A549 (cell line): Measurements from ENCODE around the gene SEMA3C. TPM values are rescaled to one million over a fixed set of nuclear protein-coding genes. Genes with fewer than 3 reads are reported as not detected.

Source experiments
- ATAC-seq, 2 experiments: fragments of 200-7000 bp in 1 of 2; fragments of >200 bp in 1 of 2; cut with Nextera tagmentation in 1 of 2; cut with Tn5 transposase in 1 of 2; 3 replicates each; pipeline versions ENCODE4 v1.8.0 to v1.9.1; 2018 to 2020; ENCODE audit warnings: mild to moderate bottlenecking in 1 of 2, moderate library complexity in 1 of 2
- CTCF ChIA-PET: fragments of 300-600 bp; sonication (Branson Sonifier 250); formaldehyde crosslinking; extraction: SDS; loops from one replicate; lab custom pipeline; 2021; ENCODE audit warnings: antibody characterized with exemption, inconsistent platforms; lab: Yijun Ruan, JAX
- POLR2A ChIA-PET: fragments of 350-600 bp; formaldehyde crosslinking; extraction: SDS; loops from one replicate; lab custom pipeline; 2021; ENCODE audit warnings: antibody characterized with exemption, inconsistent platforms; lab: Yijun Ruan, JAX
- DNase-seq, 2 experiments: peaks; one replicate each; pipeline versions ENCODE4 v3.0.0 to v3.0.0-alpha.2; 2011 to 2016; ENCODE audit warnings: low read depth in 1 of 2, low spot score in 1 of 2
- FAIRE-seq: peaks from 2 replicates; lab custom pipeline; 2011; peaks lifted over from hg19 to GRCh38; lab: Jason Lieb, UNC
- H3K27ac ChIP-seq, 2 experiments: fragments of >200 bp; sonication (Bioruptor Twin); formaldehyde crosslinking; 3 replicates each; pipeline ENCODE4 v1.5.1; 2016 to 2017
- H3K4me1 ChIP-seq: fragments of >200 bp; sonication (Bioruptor Twin); formaldehyde crosslinking; 3 replicates; pipeline ENCODE4 v1.6.1; 2016
- H3K4me2 ChIP-seq: fragments of >200 bp; sonication (Bioruptor Twin); formaldehyde crosslinking; 3 replicates; pipeline ENCODE4 v1.6.1; 2016
- H3K4me3 ChIP-seq: fragments of >200 bp; sonication (Bioruptor Twin); formaldehyde crosslinking; 3 replicates; pipeline ENCODE4 v1.5.1; 2016
- H3K9me3 ChIP-seq: fragments of >200 bp; sonication (Bioruptor Twin); formaldehyde crosslinking; 3 replicates; pipeline ENCODE4 v1.6.1; 2016
- E2F6 ChIP-seq: IDR thresholded peaks from 2 replicates; pipeline ENCODE4 v1.6.1; 2012; ENCODE audit warnings: low read depth, borderline replicate concordance
- EHMT2 ChIP-seq: fragments of 200-600 bp; sonication (generic); IDR thresholded peaks from 2 replicates; pipeline ENCODE4 v1.6.1; 2016; ENCODE audit warnings: antibody characterized with exemption, low read depth, mild to moderate bottlenecking, moderate library complexity
- FOSB ChIP-seq: fragments of 250-450 bp; sonication (Bioruptor Pico); IDR thresholded peaks from 2 replicates; pipeline ENCODE4 v1.5.0; 2020; ENCODE audit warnings: mild to moderate bottlenecking, moderate library complexity
- JUNB ChIP-seq: fragments of >200 bp; sonication (Bioruptor Twin); formaldehyde crosslinking; IDR thresholded peaks from 2 replicates; pipeline ENCODE4 v1.6.1; 2016
- KDM1A ChIP-seq: fragments of 200-600 bp; sonication (generic); IDR thresholded peaks from 2 replicates; pipeline ENCODE4 v1.6.1; 2016; ENCODE audit warnings: low read depth, mild to moderate bottlenecking
- MAFK ChIP-seq: fragments of 450-650 bp; IDR thresholded peaks from 2 replicates; pipeline ENCODE4 v1.6.1; 2014; ENCODE audit not compliant: partially characterized antibody
- MAZ ChIP-seq: fragments of 150-350 bp; IDR thresholded peaks from 2 replicates; pipeline ENCODE4 v1.6.1; 2014; ENCODE audit warnings: antibody characterized with exemption, low read depth, low read length, borderline replicate concordance
- POLR2AphosphoS2 ChIP-seq: conservative IDR thresholded peaks from 2 replicates; pipeline ENCODE4 v1.6.1; 2012; ENCODE audit warnings: low read length, improper control_type of control experiment, inconsistent platforms
- RARB ChIP-seq: fragments of 250-450 bp; sonication (Bioruptor Pico); IDR thresholded peaks from 2 replicates; pipeline ENCODE4 v1.8.0; 2021; ENCODE audit warnings: mild to moderate bottlenecking, moderate library complexity
- REST ChIP-seq: fragments of 200-600 bp; sonication (generic); IDR thresholded peaks from 2 replicates; pipeline ENCODE4 v1.6.1; 2016; ENCODE audit warnings: antibody characterized with exemption, mild to moderate bottlenecking, moderate library complexity
- RFX5 ChIP-seq: fragments of 450-650 bp; IDR thresholded peaks from 2 replicates; pipeline ENCODE4 v1.7.1; 2014; ENCODE audit warnings: antibody characterized with exemption, mild to moderate bottlenecking, moderate library complexity
- ZC3H11A ChIP-seq: fragments of 450-650 bp; IDR thresholded peaks from 2 replicates; pipeline ENCODE4 v1.6.1; 2014; ENCODE audit warnings: antibody characterized with exemption, mild to moderate bottlenecking
- WGBS: methylation state at CpG from one replicate; pipeline ENCODE4 v1.1.6; 2017; ENCODE audit errors: missing lambda C conversion rate; 5-methylcytosine and 5-hydroxymethylcytosine counted together
- polyA plus RNA-seq, 4 experiments: library from polyadenylated mRNA; depleted of rRNA in 3 of 4; stranded (reverse); fragments of >200 nt; fragmentation: RNase III in 1 of 4; extraction: RNeasy Plus Mini Kit Qiagen cat#74134 plus additional on column Dnase treatment in 1 of 4; gene quantifications; 2 replicates in 3 of 4; 3 replicates in 1 of 4; pipeline ENCODE4 v1.2.3, GENCODE V29; 2011 to 2017

Gene SEMA3C
- polyA plus RNA-seq, 2 of the 4 experiments (the other 2 are of a cell fraction): 78.1 to 212 TPM

GRCh38 chr7:80907141-80907601, 11.7 kb downstream of the SEMA3C start:
- ATAC-seq (no peak), FAIRE-seq (peak; percentile 54), DNase-seq (no peak)
- Histone ChIP-seq H3K4me1 (peaks cover 81% of the 10 kb centered on the region), H3K4me3 (no peak overlapping the region), H3K4me2 (peak overlapping the region; percentile 51), H3K9me3 (no peaks in the 10 kb centered on the region), H3K27ac (peak overlapping the region; percentile 36 to 38; a peak in 5 of 6 replicates)
- no peak for TF ChIP-seq EHMT2
- TF ChIP-seq RFX5: no peak
- no peak for TF ChIP-seq ZC3H11A
- WGBS: 91% methylated on average over 4 of the region's 4 CpGs
- ChIA-PET CTCF (interaction anchor here (2.7 kb wide), 1 partner anchor 9 kb away, joined by 12 read pairs; no protein-coding TSS in a partner anchor), POLR2A (interaction anchor here (0.5 to 2.2 kb wide), 4 partner anchors 8 to 184 kb away, joined by 3 to 6 read pairs (median 5); partner anchors contain the start of gene SEMA3C)

GRCh38 chr7:80905334-80905733, 13.5 kb downstream of the SEMA3C start:
- Histone ChIP-seq H3K27ac (peak overlapping the region; percentile 20 to 69; a peak in 5 of 6 replicates), H3K9me3 (no peaks in the 10 kb centered on the region), H3K4me3 (no peak overlapping the region), H3K4me2 (peak overlapping the region; percentile 51), H3K4me1 (peaks cover 91% of the 10 kb centered on the region)
- CTCF ChIA-PET: interaction anchor here (0.7 to 2.7 kb wide), 3 partner anchors 11 to 49 kb away, joined by 3 to 12 read pairs (median 3); no protein-coding TSS in a partner anchor
- TF ChIP-seq E2F6 (no peak), RARB (CRISPR knock-in tag) (no peak), MAZ (no peak), KDM1A (no peak), FOSB (CRISPR knock-in tag) (peak; percentile 46; the same call in 1 of the 2 replicates), POLR2AphosphoS2 (no peak)
- FAIRE-seq (no peak), DNase-seq (no peak), ATAC-seq (peak in 1 of 2 experiments; percentile 14; a peak in 3 of 6 replicates)
- 26% methylated on average over 3 of the region's 3 CpGs for WGBS
- POLR2A ChIA-PET: interaction anchor here (2.2 kb wide), 1 partner anchor 8 kb away, joined by 5 read pairs; no protein-coding TSS in a partner anchor

GRCh38 chr7:80902716-80903308, 16.0 kb downstream of the SEMA3C start:
- DNase-seq: no peak
- ATAC-seq: no peak; a peak in 2 of 6 replicates
- TF ChIP-seq JUNB (no peak), MAFK (no peak), FOSB (CRISPR knock-in tag) (peak; percentile 59; the same call in 1 of the 2 replicates)
- WGBS: 90% methylated on average over 6 of the region's 6 CpGs
- H3K9me3 ChIP-seq: no peaks in the 10 kb centered on the region
- ChIA-PET CTCF (no interaction called here), POLR2A (no interaction called here)
- 0 out of 3 replicates have a peak overlapping the region, but pooled peaks have one; percentile 27 for H3K4me2 ChIP-seq
- peak overlapping the region; percentile 18 to 69; a peak in 4 of 6 replicates for H3K27ac ChIP-seq
- no peak for FAIRE-seq
- H3K4me1 ChIP-seq: peaks cover 73% of the 10 kb centered on the region
- H3K4me3 ChIP-seq: no peak overlapping the region

- no peak for ATAC-seq
- Histone ChIP-seq H3K4me3 (no peak overlapping the region), H3K9me3 (no peaks in the 10 kb centered on the region), H3K27ac (peak overlapping the region in 1 of 2 experiments; percentile 63; a peak in 4 of 6 replicates), H3K4me1 (peaks cover 73% of the 10 kb centered on the region), H3K4me2 (no peak overlapping the region; the same call in 2 of the 3 replicates)
- TF ChIP-seq REST: no peak
- TF ChIP-seq MAFK: no peak
- no peak for FAIRE-seq
- ChIA-PET POLR2A (no interaction called here), CTCF (interaction anchor here (0.9 kb wide), 1 partner anchor 198 kb away, joined by 3 read pairs; no protein-coding TSS in a partner anchor)
- no peak for DNase-seq
- 93% methylated on average over 1 of the region's 1 CpG for WGBS
Observed at GRCh38 chr7:80902019-80902418, 16.8 kb downstream of the SEMA3C start.
